OCI-LY1 (cell line): ENCODE measurements around the gene ZNF574.

Experiments
- EZH2 ChIP-seq: fragments of 200-600 bp; sonication (generic), shearing (Covaris generic); IDR thresholded peaks from 2 replicates; pipeline ENCODE4 v1.8.0; 2017; ENCODE audit warnings: borderline replicate concordance, mixed run types, mild to moderate bottlenecking, antibody characterized with exemption, low read length, moderate library complexity, mixed read lengths
- TF ChIP-seq, protein P1 (sequence below): fragments of 200-600 bp; sonication (generic), shearing (Covaris generic); IDR thresholded peaks from 2 replicates; pipeline ENCODE4 v1.5.1; 2017; ENCODE audit warnings: mild to moderate bottlenecking, antibody characterized with exemption, low read length, moderate library complexity, mixed read lengths

DNA sequence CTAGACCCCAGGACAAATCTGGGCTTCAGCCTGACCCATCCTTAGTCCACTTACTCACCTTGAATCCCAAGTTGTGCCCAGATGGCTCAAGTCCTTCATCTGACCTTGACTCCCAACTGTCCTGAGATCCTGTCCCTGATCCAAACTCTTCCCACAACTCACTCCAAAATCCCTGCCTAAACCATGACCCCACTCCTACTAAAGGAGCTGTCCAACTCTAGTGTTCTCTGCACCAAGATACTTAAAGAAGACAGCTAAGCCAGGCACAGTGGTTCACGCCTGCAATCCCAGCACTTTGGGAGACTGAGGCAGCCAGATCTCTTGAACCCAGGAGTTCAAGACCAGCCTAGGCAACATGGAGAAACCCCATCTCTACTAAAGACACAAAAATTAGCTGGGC, 47.8 kb downstream of the ZNF574 start:
- TF ChIP-seq, protein P1, sequence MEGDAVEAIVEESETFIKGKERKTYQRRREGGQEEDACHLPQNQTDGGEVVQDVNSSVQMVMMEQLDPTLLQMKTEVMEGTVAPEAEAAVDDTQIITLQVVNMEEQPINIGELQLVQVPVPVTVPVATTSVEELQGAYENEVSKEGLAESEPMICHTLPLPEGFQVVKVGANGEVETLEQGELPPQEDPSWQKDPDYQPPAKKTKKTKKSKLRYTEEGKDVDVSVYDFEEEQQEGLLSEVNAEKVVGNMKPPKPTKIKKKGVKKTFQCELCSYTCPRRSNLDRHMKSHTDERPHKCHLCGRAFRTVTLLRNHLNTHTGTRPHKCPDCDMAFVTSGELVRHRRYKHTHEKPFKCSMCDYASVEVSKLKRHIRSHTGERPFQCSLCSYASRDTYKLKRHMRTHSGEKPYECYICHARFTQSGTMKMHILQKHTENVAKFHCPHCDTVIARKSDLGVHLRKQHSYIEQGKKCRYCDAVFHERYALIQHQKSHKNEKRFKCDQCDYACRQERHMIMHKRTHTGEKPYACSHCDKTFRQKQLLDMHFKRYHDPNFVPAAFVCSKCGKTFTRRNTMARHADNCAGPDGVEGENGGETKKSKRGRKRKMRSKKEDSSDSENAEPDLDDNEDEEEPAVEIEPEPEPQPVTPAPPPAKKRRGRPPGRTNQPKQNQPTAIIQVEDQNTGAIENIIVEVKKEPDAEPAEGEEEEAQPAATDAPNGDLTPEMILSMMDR = no peak
- no peak for TF ChIP-seq EZH2
